HFFc6 (cell line): Measurements from ENCODE around the gene CNGA1. TPM values are rescaled to one million over a fixed set of nuclear protein-coding genes. Genes with fewer than 3 reads are reported as not detected.

Experiments used
- DNase-seq: peaks from one replicate; pipeline ENCODE4 v3.0.0-alpha.2; 2018
- H3K27ac Mint-ChIP-seq: 2 replicates; pipeline ENCODE4 v1.8.0; 2020; ENCODE audit warnings: mild to moderate bottlenecking, mixed read lengths
- H3K27me3 Mint-ChIP-seq: 2 replicates; pipeline ENCODE4 v1.8.0; 2021; ENCODE audit warnings: mild to moderate bottlenecking, moderate library complexity, mixed read lengths; ENCODE audit not compliant: insufficient read depth
- H3K36me3 Mint-ChIP-seq: 2 replicates; pipeline ENCODE4 v1.8.0; 2021; ENCODE audit warnings: low read depth, mixed read lengths
- H3K4me1 Mint-ChIP-seq: 2 replicates; pipeline ENCODE4 v1.8.0; 2020; ENCODE audit warnings: low read depth, mixed read lengths
- H3K4me3 Mint-ChIP-seq: 2 replicates; pipeline ENCODE4 v1.8.0; 2020; ENCODE audit warnings: mild to moderate bottlenecking, moderate library complexity, mixed read lengths
- H3K9me3 Mint-ChIP-seq: 2 replicates; pipeline ENCODE4 v1.8.0; 2020; ENCODE audit warnings: mild to moderate bottlenecking, mixed read lengths
- total RNA-seq, 6 experiments: library from RNA; stranded (reverse); fragmentation: NEBNext Ultra II Directional; extraction: Animal tissue kit (Norgen Biotek cat#: 25700); gene quantifications; 2 replicates in 1 of 6; 3 replicates in 5 of 6; pipeline ENCODE4 v1.2.3, GENCODE V29; 2021
- TF ChIP-seq, protein P1 (sequence below): fragments of 200-600 bp; sonication (generic); IDR thresholded peaks from 2 replicates; pipeline ENCODE4 v1.5.0; 2021; ENCODE audit warnings: antibody characterized with exemption, mild to moderate bottlenecking

Gene CNGA1
- total RNA-seq, 6 experiments from 2014 or later, result not detected

- H3K4me1 Mint-ChIP-seq, result no peaks in the 10 kb centered on the region
- TF ChIP-seq, protein P1, sequence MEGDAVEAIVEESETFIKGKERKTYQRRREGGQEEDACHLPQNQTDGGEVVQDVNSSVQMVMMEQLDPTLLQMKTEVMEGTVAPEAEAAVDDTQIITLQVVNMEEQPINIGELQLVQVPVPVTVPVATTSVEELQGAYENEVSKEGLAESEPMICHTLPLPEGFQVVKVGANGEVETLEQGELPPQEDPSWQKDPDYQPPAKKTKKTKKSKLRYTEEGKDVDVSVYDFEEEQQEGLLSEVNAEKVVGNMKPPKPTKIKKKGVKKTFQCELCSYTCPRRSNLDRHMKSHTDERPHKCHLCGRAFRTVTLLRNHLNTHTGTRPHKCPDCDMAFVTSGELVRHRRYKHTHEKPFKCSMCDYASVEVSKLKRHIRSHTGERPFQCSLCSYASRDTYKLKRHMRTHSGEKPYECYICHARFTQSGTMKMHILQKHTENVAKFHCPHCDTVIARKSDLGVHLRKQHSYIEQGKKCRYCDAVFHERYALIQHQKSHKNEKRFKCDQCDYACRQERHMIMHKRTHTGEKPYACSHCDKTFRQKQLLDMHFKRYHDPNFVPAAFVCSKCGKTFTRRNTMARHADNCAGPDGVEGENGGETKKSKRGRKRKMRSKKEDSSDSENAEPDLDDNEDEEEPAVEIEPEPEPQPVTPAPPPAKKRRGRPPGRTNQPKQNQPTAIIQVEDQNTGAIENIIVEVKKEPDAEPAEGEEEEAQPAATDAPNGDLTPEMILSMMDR, result no peak
- no peak overlapping the region for H3K27ac Mint-ChIP-seq
- no peaks in the 10 kb centered on the region for H3K36me3 Mint-ChIP-seq
- no peak for DNase-seq
- H3K9me3 Mint-ChIP-seq, result no peaks in the 10 kb centered on the region
- peaks cover 12% of the 10 kb centered on the region for H3K27me3 Mint-ChIP-seq
- H3K4me3 Mint-ChIP-seq, result no peak overlapping the region
Measured at GRCh38 chr4:48049483-48049882, 33.0 kb upstream of the CNGA1 start.

- no peaks in the 10 kb centered on the region for H3K4me1 Mint-ChIP-seq
- no peak overlapping the region for H3K27ac Mint-ChIP-seq
- DNase-seq, result no peak
- TF ChIP-seq, protein P1, result no peak
- H3K9me3 Mint-ChIP-seq, result no peaks in the 10 kb centered on the region
- peaks cover 14% of the 10 kb centered on the region for H3K27me3 Mint-ChIP-seq
- no peak overlapping the region for H3K4me3 Mint-ChIP-seq
- no peaks in the 10 kb centered on the region for H3K36me3 Mint-ChIP-seq
Measured at GRCh38 chr4:48047896-48048295, 31.4 kb upstream of the CNGA1 start.

- DNase-seq, result no peak
- Mint-ChIP-seq H3K36me3 (no peaks in the 10 kb centered on the region), H3K9me3 (no peaks in the 10 kb centered on the region), H3K27me3 (peaks cover 14% of the 10 kb centered on the region), H3K4me3 (no peak overlapping the region), H3K4me1 (no peaks in the 10 kb centered on the region), H3K27ac (no peak overlapping the region)
- TF ChIP-seq, protein P1, result no peak
Measured at GRCh38 chr4:48047421-48047844, 31.0 kb upstream of the CNGA1 start.

GRCh38 chr4:48046059-48046458, 29.6 kb upstream of the CNGA1 start:
- no peaks in the 10 kb centered on the region for H3K4me1 Mint-ChIP-seq
- H3K27me3 Mint-ChIP-seq, result peaks cover 14% of the 10 kb centered on the region
- no peaks in the 10 kb centered on the region for H3K9me3 Mint-ChIP-seq
- no peak overlapping the region for H3K4me3 Mint-ChIP-seq
- H3K36me3 Mint-ChIP-seq, result no peaks in the 10 kb centered on the region
- no peak overlapping the region for H3K27ac Mint-ChIP-seq
- no peak for DNase-seq
- TF ChIP-seq, protein P1, result no peak

DNA sequence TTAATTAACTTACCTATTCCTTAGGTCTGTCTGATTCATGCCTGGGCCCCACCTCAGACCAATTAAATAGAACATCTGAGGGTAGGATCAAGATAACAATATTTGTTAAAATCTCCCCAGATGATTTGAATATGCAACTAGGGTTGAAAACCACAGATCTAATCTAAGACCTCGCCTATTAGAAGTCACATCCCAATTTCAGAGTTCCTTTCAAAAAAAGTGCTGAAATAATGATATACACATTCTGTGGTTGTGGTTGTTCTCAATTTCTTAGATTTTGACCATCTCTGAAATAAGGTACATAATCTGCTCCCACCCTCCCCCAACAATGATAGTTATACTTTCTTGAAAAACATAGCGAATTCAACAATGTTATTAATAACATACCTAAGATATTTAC, 27.8 kb upstream of the CNGA1 start:
- Mint-ChIP-seq H3K36me3 (no peaks in the 10 kb centered on the region), H3K9me3 (no peaks in the 10 kb centered on the region), H3K4me3 (no peak overlapping the region), H3K4me1 (no peaks in the 10 kb centered on the region), H3K27me3 (peaks cover 12% of the 10 kb centered on the region), H3K27ac (no peak overlapping the region)
- DNase-seq, result no peak
- TF ChIP-seq, protein P1, result no peak

DNA sequence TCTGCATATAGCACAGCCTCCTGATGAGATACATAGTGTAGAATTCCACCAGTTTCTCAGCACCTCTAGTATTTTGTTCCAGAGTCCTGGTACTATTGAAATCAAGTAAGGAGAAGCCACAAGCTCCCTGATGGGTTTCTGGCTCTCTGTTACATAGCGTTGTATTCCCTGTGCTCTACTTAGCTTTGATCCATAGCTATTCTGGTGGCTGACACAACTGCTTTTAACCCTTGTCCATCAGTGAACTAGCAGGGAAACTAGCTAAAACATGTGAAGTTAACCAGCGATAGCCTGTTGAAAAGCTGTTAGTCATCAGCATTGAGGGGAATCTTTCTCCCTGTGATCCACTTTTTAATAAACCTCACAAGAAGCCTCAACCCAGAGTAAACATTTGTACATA, 27.0 kb upstream of the CNGA1 start:
- no peak overlapping the region for H3K4me3 Mint-ChIP-seq
- peaks cover 12% of the 10 kb centered on the region for H3K27me3 Mint-ChIP-seq
- H3K4me1 Mint-ChIP-seq, result no peaks in the 10 kb centered on the region
- DNase-seq, result no peak
- H3K27ac Mint-ChIP-seq, result no peak overlapping the region
- no peaks in the 10 kb centered on the region for H3K9me3 Mint-ChIP-seq
- no peaks in the 10 kb centered on the region for H3K36me3 Mint-ChIP-seq
- TF ChIP-seq, protein P1, result no peak
